NCI-H146 (cell line): Measurements from ENCODE around the gene RALGAPA1.
A peak's percentile ranks its signal among the peaks of the same experiment; 100 is the strongest.
"Not testable (repeated sequence)": the region's sequence is repeated elsewhere in the genome, so short reads cannot be mapped to it uniquely, and the experiment has no call there.

ENCODE experiments used
- DNase-seq: peaks from one replicate; lab custom pipeline; 2025; lab: John Stamatoyannopoulos, UW

Gene RALGAPA1

GRCh38 chr14:35626947-35627346, 182.1 kb downstream of the RALGAPA1 start:
- not testable (repeated sequence) for DNase-seq

GRCh38 chr14:35621996-35622395, 187.1 kb downstream of the RALGAPA1 start:
- DNase-seq = not testable (repeated sequence)

GRCh38 chr14:35619998-35620397, 189.1 kb downstream of the RALGAPA1 start:
- not testable (repeated sequence) for DNase-seq

GRCh38 chr14:35619461-35619860, 189.6 kb downstream of the RALGAPA1 start:
- not testable (repeated sequence) for DNase-seq

- no peak for DNase-seq
Measured at GRCh38 chr14:35617500-35617899, 191.6 kb downstream of the RALGAPA1 start.

- no peak for DNase-seq
Measured at GRCh38 chr14:35607380-35607779, 201.7 kb downstream of the RALGAPA1 start.

GRCh38 chr14:35600253-35600652, 208.8 kb downstream of the RALGAPA1 start:
- no peak for DNase-seq

GRCh38 chr14:35594616-35595015, 214.5 kb downstream of the RALGAPA1 start:
- no peak for DNase-seq

GRCh38 chr14:35587373-35587772, 221.7 kb downstream of the RALGAPA1 start:
- DNase-seq = not testable (repeated sequence)

GRCh38 chr14:35578639-35579038, 230.5 kb downstream of the RALGAPA1 start:
- DNase-seq = no peak

- DNase-seq = no peak
Measured at GRCh38 chr14:35578135-35578534, 231.0 kb downstream of the RALGAPA1 start.

- no peak for DNase-seq
Measured at GRCh38 chr14:35576856-35577255, 232.2 kb downstream of the RALGAPA1 start.

GRCh38 chr14:35576260-35576659, 232.8 kb downstream of the RALGAPA1 start:
- DNase-seq = no peak

GRCh38 chr14:35573911-35574310, 235.2 kb downstream of the RALGAPA1 start:
- no peak for DNase-seq

GRCh38 chr14:35571598-35571997, 237.5 kb downstream of the RALGAPA1 start:
- DNase-seq = no peak

- no peak for DNase-seq
Measured at GRCh38 chr14:35565871-35566464, 243.1 kb downstream of the RALGAPA1 start.

- DNase-seq = peak; percentile 76
Measured at GRCh38 chr14:35558680-35559079, 250.4 kb downstream of the RALGAPA1 start.

GRCh38 chr14:35557221-35557747, 251.8 kb downstream of the RALGAPA1 start:
- peak; percentile 33 for DNase-seq

- peak; percentile 85 for DNase-seq
Measured at GRCh38 chr14:35556548-35556947, 252.5 kb downstream of the RALGAPA1 start.

- no peak for DNase-seq
Measured at GRCh38 chr14:35553808-35554207, 255.3 kb downstream of the RALGAPA1 start.

GRCh38 chr14:35551081-35551480, 258.0 kb downstream of the RALGAPA1 start:
- DNase-seq = peak; percentile 49

GRCh38 chr14:35549551-35549950, 259.5 kb downstream of the RALGAPA1 start:
- no peak for DNase-seq

GRCh38 chr14:35543006-35543405, 266.1 kb downstream of the RALGAPA1 start:
- no peak for DNase-seq

- no peak for DNase-seq
Measured at GRCh38 chr14:35539969-35540368, 269.1 kb downstream of the RALGAPA1 start.
